Measurements from ENCODE around the gene MORF4L1. TPM values are rescaled to one million over a fixed set of nuclear protein-coding genes. Genes with fewer than 3 reads are reported as not detected.
A peak's percentile ranks its signal among the peaks of the same experiment; 100 is the strongest.

The MORF4L1 gene
- total RNA-seq, 1 experiment from 2014 or later, result 360 TPM

DNA sequence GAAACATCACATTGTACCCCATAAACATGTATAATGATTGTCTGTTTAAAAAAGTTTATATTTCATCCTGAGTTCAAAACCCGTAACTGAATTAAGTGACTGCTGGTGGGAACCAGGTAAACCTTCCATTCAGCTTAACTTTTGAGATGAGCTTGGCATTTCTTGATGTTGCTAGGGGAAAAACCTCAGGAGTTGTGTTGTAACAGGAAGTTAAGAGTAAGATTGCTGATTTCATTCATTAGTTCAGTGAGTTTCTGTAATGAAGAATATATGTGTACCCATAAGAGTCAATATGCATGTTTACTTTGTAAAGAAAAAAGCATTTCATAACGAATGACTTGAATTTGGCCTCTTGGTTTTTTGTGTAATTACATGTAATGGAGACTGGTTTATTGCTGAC is 39.6 kb downstream of the MORF4L1 start:
- Histone ChIP-seq H3K27ac (ENCODE audit: low read length) (no peak overlapping the region), H3K9me3 (ENCODE audit: control insufficient read depth, insufficient read depth, low read depth, low read length) (no peaks in the 10 kb centered on the region), H3K36me3 (ENCODE audit: control insufficient read depth, insufficient read depth, low read length) (peaks cover 5% of the 10 kb centered on the region; the same call in 1 of the 2 replicates), H3K4me3 (ENCODE audit: low read depth in 2 of 2, low read length in 2 of 2) (no peak overlapping the region), H3K27me3 (ENCODE audit: control insufficient read depth, insufficient read depth, low read length) (no peaks in the 10 kb centered on the region), H3K4me1 (ENCODE audit: control insufficient read depth, insufficient read depth, low read length) (peaks cover 12% of the 10 kb centered on the region; the same call in 1 of the 2 replicates)
- no peak for ATAC-seq
- no peak for DNase-seq (ENCODE audit: low read depth, low spot score)
- intact Hi-C loops (cut with micrococcal nuclease; ENCODE audit: unreplicated experiment) (loop anchor here (5.0 to 10.0 kb wide), 2 partner anchors 62 to 270 kb away; no protein-coding TSS in a partner anchor), in situ Hi-C loops (cut with HindIII; ENCODE audit: low pct_unique_long_range_greater_than_20kb, low sequenced_read_pairs) (no loop called here)
- ChIA-PET POLR2A (no interaction called here), CTCF (no interaction called here)
- no TSS peak for BruUV-seq (replicated peaks)
- TF ChIP-seq POLR2AphosphoS5 (IDR thresholded peaks at IDR 0.05; ENCODE audit: low read depth, low read length), result no peak
- TF ChIP-seq, protein P1, sequence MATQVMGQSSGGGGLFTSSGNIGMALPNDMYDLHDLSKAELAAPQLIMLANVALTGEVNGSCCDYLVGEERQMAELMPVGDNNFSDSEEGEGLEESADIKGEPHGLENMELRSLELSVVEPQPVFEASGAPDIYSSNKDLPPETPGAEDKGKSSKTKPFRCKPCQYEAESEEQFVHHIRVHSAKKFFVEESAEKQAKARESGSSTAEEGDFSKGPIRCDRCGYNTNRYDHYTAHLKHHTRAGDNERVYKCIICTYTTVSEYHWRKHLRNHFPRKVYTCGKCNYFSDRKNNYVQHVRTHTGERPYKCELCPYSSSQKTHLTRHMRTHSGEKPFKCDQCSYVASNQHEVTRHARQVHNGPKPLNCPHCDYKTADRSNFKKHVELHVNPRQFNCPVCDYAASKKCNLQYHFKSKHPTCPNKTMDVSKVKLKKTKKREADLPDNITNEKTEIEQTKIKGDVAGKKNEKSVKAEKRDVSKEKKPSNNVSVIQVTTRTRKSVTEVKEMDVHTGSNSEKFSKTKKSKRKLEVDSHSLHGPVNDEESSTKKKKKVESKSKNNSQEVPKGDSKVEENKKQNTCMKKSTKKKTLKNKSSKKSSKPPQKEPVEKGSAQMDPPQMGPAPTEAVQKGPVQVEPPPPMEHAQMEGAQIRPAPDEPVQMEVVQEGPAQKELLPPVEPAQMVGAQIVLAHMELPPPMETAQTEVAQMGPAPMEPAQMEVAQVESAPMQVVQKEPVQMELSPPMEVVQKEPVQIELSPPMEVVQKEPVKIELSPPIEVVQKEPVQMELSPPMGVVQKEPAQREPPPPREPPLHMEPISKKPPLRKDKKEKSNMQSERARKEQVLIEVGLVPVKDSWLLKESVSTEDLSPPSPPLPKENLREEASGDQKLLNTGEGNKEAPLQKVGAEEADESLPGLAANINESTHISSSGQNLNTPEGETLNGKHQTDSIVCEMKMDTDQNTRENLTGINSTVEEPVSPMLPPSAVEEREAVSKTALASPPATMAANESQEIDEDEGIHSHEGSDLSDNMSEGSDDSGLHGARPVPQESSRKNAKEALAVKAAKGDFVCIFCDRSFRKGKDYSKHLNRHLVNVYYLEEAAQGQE (IDR thresholded peaks at IDR 0.05; ENCODE audit: insufficient read depth in 1 of 2, low read depth in 2 of 2, low read length in 1 of 2), result no peak
- TF ChIP-seq, protein P2, sequence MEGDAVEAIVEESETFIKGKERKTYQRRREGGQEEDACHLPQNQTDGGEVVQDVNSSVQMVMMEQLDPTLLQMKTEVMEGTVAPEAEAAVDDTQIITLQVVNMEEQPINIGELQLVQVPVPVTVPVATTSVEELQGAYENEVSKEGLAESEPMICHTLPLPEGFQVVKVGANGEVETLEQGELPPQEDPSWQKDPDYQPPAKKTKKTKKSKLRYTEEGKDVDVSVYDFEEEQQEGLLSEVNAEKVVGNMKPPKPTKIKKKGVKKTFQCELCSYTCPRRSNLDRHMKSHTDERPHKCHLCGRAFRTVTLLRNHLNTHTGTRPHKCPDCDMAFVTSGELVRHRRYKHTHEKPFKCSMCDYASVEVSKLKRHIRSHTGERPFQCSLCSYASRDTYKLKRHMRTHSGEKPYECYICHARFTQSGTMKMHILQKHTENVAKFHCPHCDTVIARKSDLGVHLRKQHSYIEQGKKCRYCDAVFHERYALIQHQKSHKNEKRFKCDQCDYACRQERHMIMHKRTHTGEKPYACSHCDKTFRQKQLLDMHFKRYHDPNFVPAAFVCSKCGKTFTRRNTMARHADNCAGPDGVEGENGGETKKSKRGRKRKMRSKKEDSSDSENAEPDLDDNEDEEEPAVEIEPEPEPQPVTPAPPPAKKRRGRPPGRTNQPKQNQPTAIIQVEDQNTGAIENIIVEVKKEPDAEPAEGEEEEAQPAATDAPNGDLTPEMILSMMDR (IDR thresholded peaks at IDR 0.05), result no peak
- TF ChIP-seq TCF7L2 (IDR thresholded peaks at IDR 0.05; ENCODE audit: low read depth, low read length), result no peak
- no peak for TF ChIP-seq SIN3A (IDR thresholded peaks at IDR 0.05; ENCODE audit: borderline replicate concordance, insufficient read depth, low read depth, low read length)

DNA sequence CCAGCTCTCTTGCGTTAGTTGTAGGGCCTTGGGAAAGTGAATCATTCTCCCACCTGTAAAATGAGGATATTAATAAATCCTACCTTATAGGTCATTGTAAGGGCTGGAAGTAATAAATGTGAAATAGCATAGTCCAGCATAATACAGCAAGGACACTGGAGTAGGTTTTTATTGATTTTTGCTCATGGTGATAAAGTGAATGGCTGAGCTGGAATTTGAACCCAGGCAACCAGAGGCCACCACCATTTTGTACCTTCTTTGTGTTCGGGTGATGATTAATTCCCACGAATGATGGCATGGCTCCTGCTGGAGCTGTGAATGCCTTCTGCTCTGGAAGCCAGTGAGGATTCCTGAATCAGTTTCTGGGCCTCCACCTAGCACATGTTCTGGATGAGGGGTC is 40.3 kb downstream of the MORF4L1 start:
- intact Hi-C loops (cut with micrococcal nuclease; ENCODE audit: unreplicated experiment), result loop anchor here (5.0 to 10.0 kb wide), 2 partner anchors 62 to 269 kb away; no protein-coding TSS in a partner anchor
- TF ChIP-seq, protein P2 (IDR thresholded peaks at IDR 0.05), result no peak
- TF ChIP-seq TCF7L2 (IDR thresholded peaks at IDR 0.05; ENCODE audit: low read depth, low read length) (no peak), POLR2AphosphoS5 (IDR thresholded peaks at IDR 0.05; ENCODE audit: low read depth, low read length) (no peak), SIN3A (IDR thresholded peaks at IDR 0.05; ENCODE audit: borderline replicate concordance, insufficient read depth, low read depth, low read length) (no peak)
- TF ChIP-seq, protein P1 (IDR thresholded peaks at IDR 0.05; ENCODE audit: insufficient read depth in 1 of 2, low read depth in 2 of 2, low read length in 1 of 2), result no peak
- no peak for DNase-seq (ENCODE audit: low read depth, low spot score)
- POLR2A ChIA-PET, result no interaction called here
- Histone ChIP-seq H3K4me3 (ENCODE audit: low read depth in 2 of 2, low read length in 2 of 2) (no peak overlapping the region), H3K27me3 (ENCODE audit: control insufficient read depth, insufficient read depth, low read length) (no peaks in the 10 kb centered on the region), H3K36me3 (ENCODE audit: control insufficient read depth, insufficient read depth, low read length) (peaks cover 4% of the 10 kb centered on the region; the same call in 1 of the 2 replicates), H3K9me3 (ENCODE audit: control insufficient read depth, insufficient read depth, low read depth, low read length) (no peaks in the 10 kb centered on the region), H3K4me1 (ENCODE audit: control insufficient read depth, insufficient read depth, low read length) (peaks cover 12% of the 10 kb centered on the region; the same call in 1 of the 2 replicates), H3K27ac (ENCODE audit: low read length) (no peak overlapping the region)
- ATAC-seq, result no peak
- CTCF ChIA-PET, result no interaction called here
- TSS peak; percentile 34 for BruUV-seq (replicated peaks)
- in situ Hi-C loops (cut with HindIII; ENCODE audit: low pct_unique_long_range_greater_than_20kb, low sequenced_read_pairs), result no loop called here

Data from Panc1 (cell line).